22Rv1 (cell line): ENCODE measurements around the gene FHIT.

Source experiments
- CTCF ChIP-seq: fragments of 450-650 bp; IDR thresholded peaks from 2 replicates; pipeline ENCODE4 v1.5.1; 2017; ENCODE audit warnings: mild to moderate bottlenecking
- ZFX ChIP-seq: fragments of 450-650 bp; IDR thresholded peaks from 2 replicates; pipeline ENCODE4 v1.6.1; 2017; ENCODE audit warnings: antibody characterized with exemption, borderline replicate concordance

DNA sequence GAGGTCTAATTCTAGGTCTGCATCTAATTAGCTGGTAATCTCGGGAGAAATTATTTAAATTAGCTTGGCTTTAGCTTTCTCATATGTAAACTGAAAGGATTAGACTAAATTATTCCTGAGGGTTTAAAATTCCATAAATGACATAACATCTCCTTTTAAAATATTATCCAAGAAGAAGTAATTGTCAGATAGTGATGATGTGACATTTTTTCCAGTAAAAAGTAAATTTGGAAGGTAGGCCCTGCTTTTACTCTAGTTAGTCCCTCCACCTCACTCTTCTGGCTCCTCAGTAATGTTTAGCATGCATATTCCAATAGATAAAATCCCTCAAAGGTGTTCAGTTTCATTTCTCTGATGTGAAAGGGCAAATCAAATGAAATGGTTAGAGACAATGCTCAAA, 215.7 kb downstream of the FHIT start:
- TF ChIP-seq CTCF, result no peak
- TF ChIP-seq ZFX, result no peak
